Hepatocyte (in vitro differentiated cells): ENCODE measurements around the gene MMD. TPM values are rescaled to one million over a fixed set of nuclear protein-coding genes. Genes with fewer than 3 reads are reported as not detected.
A peak's percentile ranks its signal among the peaks of the same experiment; 100 is the strongest.
"Not testable (repeated sequence)": the region's sequence is repeated elsewhere in the genome, so short reads cannot be mapped to it uniquely, and the experiment has no call there.

Experiments used
- DNase-seq: peaks from one replicate; pipeline ENCODE4 v3.0.0-alpha.2; 2016; ENCODE audit warnings: low spot score
- H2AFZ ChIP-seq: fragments of 200-600 bp; sonication (generic); 2 replicates; pipeline ENCODE4 v1.6.0; 2016; ENCODE audit warnings: antibody characterized with exemption, mild to moderate bottlenecking
- H3K27ac ChIP-seq: fragments of 200-600 bp; sonication (generic); 2 replicates; pipeline ENCODE4 v1.5.1; 2016; ENCODE audit warnings: mild to moderate bottlenecking
- H3K27me3 ChIP-seq: fragments of 200-600 bp; sonication (generic); 2 replicates; pipeline ENCODE4 v1.6.1; 2016
- H3K36me3 ChIP-seq: fragments of 200-600 bp; sonication (generic); replicated peaks from 2 replicates; pipeline ENCODE4 v1.5.1; 2016; ENCODE audit warnings: low read depth; ENCODE audit not compliant: insufficient read depth
- H3K4me1 ChIP-seq: fragments of 200-600 bp; sonication (generic); 2 replicates; pipeline ENCODE4 v1.5.1; 2016; ENCODE audit warnings: mild to moderate bottlenecking, moderate library complexity; ENCODE audit not compliant: insufficient read depth
- H3K4me2 ChIP-seq: fragments of 200-600 bp; sonication (generic); 2 replicates; pipeline ENCODE4 v1.6.0; 2016
- H3K4me3 ChIP-seq: fragments of 200-600 bp; sonication (generic); 2 replicates; pipeline ENCODE4 v1.5.1; 2016; ENCODE audit warnings: mild to moderate bottlenecking
- H3K79me2 ChIP-seq: fragments of 200-600 bp; sonication (generic); 2 replicates; pipeline ENCODE4 v1.6.0; 2017; ENCODE audit warnings: mild to moderate bottlenecking
- H3K9me2 ChIP-seq: fragments of 200-600 bp; sonication (generic); replicated peaks from 2 replicates; pipeline ENCODE4 v1.6.0; 2017; ENCODE audit warnings: mild to moderate bottlenecking; ENCODE audit not compliant: insufficient read depth
- H3K9me3 ChIP-seq: fragments of 200-600 bp; sonication (generic); 2 replicates; pipeline ENCODE4 v1.5.1; 2016; ENCODE audit warnings: low read depth, mild to moderate bottlenecking
- H4K20me1 ChIP-seq: fragments of 200-600 bp; sonication (generic); 2 replicates; pipeline ENCODE4 v1.6.0; 2016; ENCODE audit warnings: mild to moderate bottlenecking; ENCODE audit not compliant: insufficient read depth, poor library complexity, severe bottlenecking
- EZH2 ChIP-seq: fragments of 200-600 bp; sonication (generic); IDR thresholded peaks from 2 replicates; pipeline ENCODE4 v1.6.1; 2016; ENCODE audit warnings: antibody characterized with exemption, mild to moderate bottlenecking, borderline replicate concordance
- EZH2phosphoT487 ChIP-seq: fragments of 200-600 bp; sonication (generic); IDR thresholded peaks from one replicate; pipeline ENCODE4 v1.6.1; 2018; ENCODE audit warnings: antibody characterized with exemption, mild to moderate bottlenecking, low read depth, moderate library complexity; ENCODE audit not compliant: unreplicated experiment, severe bottlenecking
- WGBS: methylation state at CpG from one replicate; pipeline ENCODE4 v1.1.6; 2016; ENCODE audit warnings: low lambda C conversion rate; ENCODE audit errors: missing lambda C conversion rate; 5-methylcytosine and 5-hydroxymethylcytosine counted together
- polyA plus RNA-seq: library from polyadenylated mRNA; unstranded; fragments of >200 nt; fragmentation: Nextera tagmentation; extraction: Ambion mirVana; gene quantifications from 2 replicates; pipeline ENCODE4 v1.2.1, GENCODE V29; 2016
- total RNA-seq: library from RNA; depleted of rRNA; stranded (reverse); fragments of >200 nt; gene quantifications from 2 replicates; pipeline ENCODE4 v1.2.3, GENCODE V29; 2014
- TF ChIP-seq, protein P1 (sequence below): fragments of 200-600 bp; sonication (generic); IDR thresholded peaks from 2 replicates; pipeline ENCODE4 v1.5.1; 2016; ENCODE audit warnings: antibody characterized with exemption, mild to moderate bottlenecking; ENCODE audit not compliant: poor library complexity

Gene MMD
- total and polyA plus RNA-seq, 2 experiments from 2014 or later, result 26.9 to 29.5 TPM

DNA sequence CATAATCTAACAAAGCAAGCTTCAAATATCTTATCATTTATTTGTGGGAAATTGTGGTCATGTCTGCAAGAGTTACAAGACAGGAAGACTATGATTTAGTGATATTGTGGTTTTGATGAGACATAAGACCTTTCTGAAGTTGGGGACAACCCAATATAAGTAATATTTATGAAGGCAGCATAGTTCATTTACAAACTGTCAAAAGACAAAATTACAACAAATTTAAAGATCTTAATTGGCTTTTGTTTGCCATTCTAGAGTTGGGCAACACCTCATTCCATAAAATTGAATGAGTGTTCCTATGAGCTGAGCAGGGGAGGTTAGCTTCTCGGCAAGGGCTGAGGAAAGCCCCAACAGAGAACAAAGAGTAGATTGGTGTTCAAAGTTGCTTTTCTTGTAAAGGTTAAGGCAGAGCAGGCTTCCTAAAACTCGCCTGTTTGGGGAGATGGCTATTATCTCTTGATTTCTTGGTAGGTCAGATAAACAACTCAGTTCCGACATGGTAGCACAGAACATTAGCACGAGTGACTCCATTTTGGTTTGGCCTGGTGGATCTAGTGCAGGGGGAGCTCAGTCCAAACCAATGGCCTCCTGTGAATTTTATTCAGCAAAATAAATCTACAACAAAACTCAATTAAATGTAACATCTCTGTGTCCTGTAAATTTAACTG is 10.9 kb upstream of the MMD start:
- no peaks in the 10 kb centered on the region for H4K20me1 ChIP-seq
- H3K36me3 ChIP-seq, result no peaks in the 10 kb centered on the region
- H3K4me1 ChIP-seq, result peaks cover 27% of the 10 kb centered on the region
- peak overlapping the region; percentile 90 for H3K27ac ChIP-seq
- H3K27me3 ChIP-seq, result no peaks in the 10 kb centered on the region
- H3K79me2 ChIP-seq, result no peaks in the 10 kb centered on the region
- no peaks in the 10 kb centered on the region for H3K9me3 ChIP-seq
- 67% methylated on average over 4 of the region's 4 CpGs for WGBS
- H3K9me2 ChIP-seq, result no peaks in the 10 kb centered on the region
- TF ChIP-seq EZH2, result no peak
- TF ChIP-seq, protein P1, sequence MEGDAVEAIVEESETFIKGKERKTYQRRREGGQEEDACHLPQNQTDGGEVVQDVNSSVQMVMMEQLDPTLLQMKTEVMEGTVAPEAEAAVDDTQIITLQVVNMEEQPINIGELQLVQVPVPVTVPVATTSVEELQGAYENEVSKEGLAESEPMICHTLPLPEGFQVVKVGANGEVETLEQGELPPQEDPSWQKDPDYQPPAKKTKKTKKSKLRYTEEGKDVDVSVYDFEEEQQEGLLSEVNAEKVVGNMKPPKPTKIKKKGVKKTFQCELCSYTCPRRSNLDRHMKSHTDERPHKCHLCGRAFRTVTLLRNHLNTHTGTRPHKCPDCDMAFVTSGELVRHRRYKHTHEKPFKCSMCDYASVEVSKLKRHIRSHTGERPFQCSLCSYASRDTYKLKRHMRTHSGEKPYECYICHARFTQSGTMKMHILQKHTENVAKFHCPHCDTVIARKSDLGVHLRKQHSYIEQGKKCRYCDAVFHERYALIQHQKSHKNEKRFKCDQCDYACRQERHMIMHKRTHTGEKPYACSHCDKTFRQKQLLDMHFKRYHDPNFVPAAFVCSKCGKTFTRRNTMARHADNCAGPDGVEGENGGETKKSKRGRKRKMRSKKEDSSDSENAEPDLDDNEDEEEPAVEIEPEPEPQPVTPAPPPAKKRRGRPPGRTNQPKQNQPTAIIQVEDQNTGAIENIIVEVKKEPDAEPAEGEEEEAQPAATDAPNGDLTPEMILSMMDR, result no peak
- no peak for TF ChIP-seq EZH2phosphoT487
- DNase-seq, result no peak
- H2AFZ ChIP-seq, result no peak overlapping the region
- no peak overlapping the region for H3K4me3 ChIP-seq
- peak overlapping the region; percentile 53 for H3K4me2 ChIP-seq

DNA sequence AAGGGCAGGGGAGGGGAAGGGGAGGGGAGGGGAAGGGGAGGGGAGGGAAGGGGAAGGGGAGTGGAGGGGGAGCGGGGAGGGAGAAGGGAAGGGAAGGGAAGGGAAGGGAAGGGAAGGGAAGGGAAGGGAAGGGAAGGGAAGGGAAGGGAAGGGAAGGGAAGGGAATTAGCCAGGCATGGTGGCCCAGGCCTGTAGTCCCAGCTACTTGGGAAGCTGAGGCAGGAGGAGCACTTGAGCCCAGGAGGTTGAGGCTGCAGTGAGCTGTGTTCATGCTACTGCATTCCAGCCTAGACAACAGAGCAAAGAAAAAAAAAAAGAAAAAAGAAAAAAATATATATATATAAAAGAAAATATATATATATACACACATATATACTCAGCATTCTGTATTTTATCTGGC is 10.3 kb upstream of the MMD start:
- not testable (repeated sequence) for H2AFZ ChIP-seq, H3K4me3 ChIP-seq, H3K9me3 ChIP-seq, H3K27me3 ChIP-seq, H3K79me2 ChIP-seq, DNase-seq, H3K9me2 ChIP-seq, H3K4me2 ChIP-seq, H4K20me1 ChIP-seq, H3K27ac ChIP-seq, H3K36me3 ChIP-seq
- peaks cover 24% of the 10 kb centered on the region for H3K4me1 ChIP-seq
- no CpG with 5 or more reads among the region's 1 CpG for WGBS

DNA sequence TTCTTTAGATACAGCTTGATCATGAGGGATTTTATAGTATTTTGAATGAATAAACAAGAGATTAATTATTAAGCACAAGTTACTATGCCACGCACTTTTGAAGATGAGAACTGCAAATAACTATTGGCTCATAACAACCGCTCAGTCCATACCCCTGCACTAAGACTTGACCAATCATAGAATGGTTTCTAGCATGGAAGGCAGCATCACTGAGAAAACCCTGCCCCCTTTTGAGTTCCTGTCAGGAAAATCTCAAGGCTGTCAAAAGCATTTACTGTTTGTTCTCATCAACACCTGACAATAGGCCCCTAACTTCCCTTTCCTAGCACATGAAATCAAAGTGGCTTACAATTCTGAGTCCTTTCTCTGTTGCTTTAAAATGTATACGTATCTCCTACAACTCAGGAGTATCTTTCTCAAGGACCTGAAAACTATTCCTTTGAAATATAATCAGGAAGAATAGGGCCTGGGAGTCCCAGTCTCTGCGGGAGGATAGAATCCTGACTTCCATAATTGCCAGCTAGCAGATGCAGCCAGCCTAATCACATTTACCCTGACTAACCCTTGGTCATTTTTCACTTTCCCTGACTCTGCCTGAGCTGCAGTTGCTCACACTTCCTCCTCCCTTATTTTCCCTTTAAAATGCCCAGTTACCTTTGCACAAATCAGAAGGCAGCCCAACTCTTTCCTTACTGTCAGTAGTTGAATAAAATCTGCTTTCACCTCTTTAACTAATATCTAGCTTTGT is 9.1 kb upstream of the MMD start:
- no peak overlapping the region for H3K4me2 ChIP-seq
- WGBS, result 61% methylated on average over 4 of the region's 4 CpGs
- H2AFZ ChIP-seq, result no peak overlapping the region
- no peak overlapping the region for H3K27ac ChIP-seq
- no peaks in the 10 kb centered on the region for H3K9me2 ChIP-seq
- TF ChIP-seq EZH2phosphoT487, result no peak
- TF ChIP-seq, protein P1, result no peak
- TF ChIP-seq EZH2, result no peak
- peaks cover 22% of the 10 kb centered on the region for H3K4me1 ChIP-seq
- H3K4me3 ChIP-seq, result no peak overlapping the region
- no peak for DNase-seq
- H3K27me3 ChIP-seq, result no peaks in the 10 kb centered on the region
- H3K79me2 ChIP-seq, result no peaks in the 10 kb centered on the region
- no peaks in the 10 kb centered on the region for H4K20me1 ChIP-seq
- H3K9me3 ChIP-seq, result no peaks in the 10 kb centered on the region
- H3K36me3 ChIP-seq, result no peaks in the 10 kb centered on the region

DNA sequence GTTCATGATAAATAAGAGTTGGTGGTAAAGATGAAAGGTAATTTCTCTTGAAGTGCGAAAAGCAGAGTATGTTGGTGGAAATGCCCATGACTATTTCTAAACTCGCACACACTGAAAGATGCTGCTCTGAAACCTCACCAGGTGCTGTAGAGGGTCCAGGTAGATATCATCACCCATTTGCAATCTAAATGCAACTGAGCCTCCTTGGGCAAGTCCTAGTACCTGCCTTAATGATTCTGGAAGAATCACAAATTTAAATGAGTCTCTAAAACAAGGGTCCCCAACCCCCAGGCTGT is 5.9 kb upstream of the MMD start:
- Histone ChIP-seq H3K4me1 (peaks cover 3% of the 10 kb centered on the region), H3K4me2 (no peak overlapping the region), H2AFZ (no peak overlapping the region), H3K79me2 (no peaks in the 10 kb centered on the region), H4K20me1 (no peaks in the 10 kb centered on the region), H3K4me3 (no peak overlapping the region), H3K27ac (no peak overlapping the region), H3K9me3 (no peaks in the 10 kb centered on the region), H3K36me3 (no peaks in the 10 kb centered on the region), H3K9me2 (no peaks in the 10 kb centered on the region), H3K27me3 (no peaks in the 10 kb centered on the region)
- WGBS, result 90% methylated on average over 2 of the region's 2 CpGs
- TF ChIP-seq, protein P1, result no peak
- TF ChIP-seq EZH2phosphoT487 (no peak), EZH2 (no peak)
- DNase-seq, result no peak
